NCI-H1105 treated with DMSO at 0.1 percent for 48 hours (cell line): Measurements from ENCODE around the gene PLXDC1.
A peak's percentile ranks its signal among the peaks of the same experiment; 100 is the strongest.
"Not testable (repeated sequence)": the region's sequence is repeated elsewhere in the genome, so short reads cannot be mapped to it uniquely, and the experiment has no call there.

Experiments used
- DNase-seq: peaks from one replicate; lab custom pipeline; 2025; lab: John Stamatoyannopoulos, UW

PLXDC1 gene

GRCh38 chr17:39181303-39181702, 29.9 kb upstream of the PLXDC1 start:
- DNase-seq = no peak

DNA sequence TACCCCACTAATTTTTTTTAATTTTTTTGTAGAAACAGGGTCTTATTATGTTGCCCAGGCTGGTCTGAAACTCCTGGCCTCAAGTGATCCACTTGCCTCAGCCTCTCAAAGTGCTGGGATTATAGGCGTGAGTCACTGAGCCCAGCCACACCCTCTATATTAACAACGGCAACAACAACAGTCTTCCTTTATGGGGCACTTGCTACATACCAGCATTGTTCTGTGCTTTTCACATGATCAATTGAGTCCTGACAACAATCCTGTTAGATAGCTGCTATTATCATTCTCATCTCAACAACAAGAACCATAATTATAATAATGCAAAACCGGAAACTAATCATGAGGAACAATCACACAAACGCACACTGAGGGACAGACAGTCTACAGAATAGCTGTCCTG, 27.1 kb upstream of the PLXDC1 start:
- no peak for DNase-seq

- DNase-seq = no peak
Observed at GRCh38 chr17:39177256-39177655, 25.8 kb upstream of the PLXDC1 start.

DNA sequence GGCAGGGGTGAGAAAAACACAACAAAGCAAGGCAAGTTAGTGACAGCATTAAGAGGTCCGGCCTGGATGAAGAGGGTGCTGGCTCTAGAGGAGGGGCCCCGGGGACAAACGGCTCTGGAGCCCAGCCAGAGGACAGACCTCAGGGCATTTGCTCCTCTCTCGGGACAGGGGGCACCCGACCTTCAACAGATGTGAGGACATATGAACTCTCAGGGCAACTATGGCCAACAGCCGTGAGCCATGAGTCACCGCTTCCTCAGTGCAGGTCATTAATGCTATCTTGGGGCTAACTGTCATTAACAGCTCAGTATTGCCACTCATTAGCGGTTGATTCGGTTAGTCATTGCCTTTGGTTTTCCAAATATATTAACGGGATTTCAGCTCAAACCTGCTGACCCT, 24.3 kb upstream of the PLXDC1 start:
- DNase-seq = no peak

GRCh38 chr17:39174920-39175694, 23.7 kb upstream of the PLXDC1 start:
- DNase-seq = peak; percentile 54

DNA sequence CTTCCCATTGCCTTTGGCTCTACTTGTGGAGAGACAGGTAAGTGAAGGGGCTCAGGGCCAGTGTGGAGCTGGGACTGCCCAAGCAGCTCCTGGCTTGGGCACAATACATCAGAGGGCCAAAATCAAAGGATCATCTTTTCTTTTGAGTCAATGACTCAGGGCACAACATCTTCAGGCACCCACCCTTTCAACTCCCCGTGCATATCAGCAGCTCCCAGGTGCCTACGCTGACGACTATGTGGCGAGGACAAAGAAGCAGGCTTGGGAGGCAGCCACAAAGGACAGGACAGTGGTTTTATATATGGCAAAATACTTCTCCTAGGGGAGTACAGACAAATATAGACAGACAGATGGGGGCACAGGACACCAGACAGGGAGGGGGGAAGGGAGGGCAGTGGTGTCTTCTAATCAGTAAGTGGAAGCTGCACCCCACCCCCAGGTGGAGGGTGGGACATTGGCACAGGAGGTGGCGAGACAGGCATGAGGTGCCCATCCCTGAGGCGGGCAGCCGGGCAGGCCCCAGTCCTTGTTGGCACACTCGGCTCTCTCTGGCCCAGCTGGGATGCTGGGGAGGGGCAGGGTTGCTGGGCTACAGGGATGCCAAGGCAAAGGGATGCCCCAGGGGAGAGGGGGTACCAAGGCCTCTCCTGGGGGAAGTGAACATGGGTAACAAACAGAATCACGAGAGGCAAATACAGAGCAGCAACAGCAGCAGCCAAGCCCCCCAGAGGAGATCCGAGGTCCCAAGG, 22.3 kb upstream of the PLXDC1 start:
- DNase-seq = no peak

- DNase-seq = no peak
Observed at GRCh38 chr17:39173080-39173479, 21.6 kb upstream of the PLXDC1 start.

DNA sequence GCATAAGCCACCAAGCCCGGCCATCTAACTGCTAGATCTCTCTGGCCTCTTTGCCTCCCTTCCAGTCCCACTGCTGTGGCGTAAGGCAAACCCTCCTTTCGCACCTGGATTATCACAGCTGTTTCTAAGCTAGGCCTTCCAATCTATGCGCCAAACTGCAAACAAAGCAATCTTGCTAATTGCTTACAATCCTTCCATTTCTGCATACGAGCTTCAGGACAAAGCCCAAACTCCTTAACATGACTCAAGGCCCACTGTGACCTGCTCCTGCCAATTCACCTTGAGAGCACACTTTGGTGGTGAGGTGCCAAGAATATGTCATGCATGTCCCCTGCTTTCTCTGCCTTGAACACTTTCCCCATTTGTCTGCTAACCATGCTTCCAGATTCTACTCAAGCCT, 20.5 kb upstream of the PLXDC1 start:
- no peak for DNase-seq

- DNase-seq = no peak
Observed at GRCh38 chr17:39170558-39170957, 19.1 kb upstream of the PLXDC1 start.

DNA sequence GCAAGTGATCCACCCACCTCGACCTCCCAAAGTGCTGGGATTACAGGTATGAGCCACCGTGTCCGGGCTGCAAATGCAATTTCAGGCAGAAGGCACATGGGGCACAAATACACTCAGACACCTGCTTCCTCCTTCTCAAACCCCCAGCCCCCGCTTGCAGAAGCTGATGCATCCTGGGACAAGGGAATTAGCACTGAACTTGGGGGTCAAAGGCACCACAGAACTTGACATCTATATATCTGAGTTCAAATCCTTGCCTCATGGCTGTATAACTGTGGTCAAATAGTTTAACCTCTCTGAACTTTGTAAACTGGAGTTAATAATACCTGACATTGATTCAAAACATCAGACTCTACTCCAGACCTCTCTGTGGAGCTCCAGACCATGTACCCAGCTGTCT, 18.7 kb upstream of the PLXDC1 start:
- DNase-seq = no peak

GRCh38 chr17:39169518-39169917, 18.1 kb upstream of the PLXDC1 start:
- no peak for DNase-seq

- DNase-seq = no peak
Observed at GRCh38 chr17:39169101-39169500, 17.7 kb upstream of the PLXDC1 start.

GRCh38 chr17:39168503-39168902, 17.1 kb upstream of the PLXDC1 start:
- DNase-seq = not testable (repeated sequence)

DNA sequence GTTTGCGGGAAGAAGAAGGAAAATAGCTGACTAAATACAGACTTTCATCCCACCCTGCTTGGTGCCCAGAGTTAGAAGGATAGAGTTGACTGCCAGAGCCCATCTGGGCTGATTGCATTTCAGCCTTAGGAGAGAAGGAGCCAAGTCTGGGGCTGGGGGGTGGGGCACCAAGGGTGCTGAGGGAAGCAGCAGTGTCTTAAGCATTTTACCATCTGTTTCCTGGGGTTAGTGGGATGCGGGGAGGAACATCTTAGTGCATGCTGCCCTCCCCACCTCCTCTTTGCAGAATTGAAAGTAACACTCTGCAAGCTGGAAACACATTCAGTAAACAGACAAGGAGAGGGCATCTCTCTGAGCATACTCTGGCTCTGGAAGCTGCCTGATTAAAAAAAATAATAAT, 16.0 kb upstream of the PLXDC1 start:
- DNase-seq = no peak

GRCh38 chr17:39166437-39167335, 15.2 kb upstream of the PLXDC1 start:
- no peak for DNase-seq

DNA sequence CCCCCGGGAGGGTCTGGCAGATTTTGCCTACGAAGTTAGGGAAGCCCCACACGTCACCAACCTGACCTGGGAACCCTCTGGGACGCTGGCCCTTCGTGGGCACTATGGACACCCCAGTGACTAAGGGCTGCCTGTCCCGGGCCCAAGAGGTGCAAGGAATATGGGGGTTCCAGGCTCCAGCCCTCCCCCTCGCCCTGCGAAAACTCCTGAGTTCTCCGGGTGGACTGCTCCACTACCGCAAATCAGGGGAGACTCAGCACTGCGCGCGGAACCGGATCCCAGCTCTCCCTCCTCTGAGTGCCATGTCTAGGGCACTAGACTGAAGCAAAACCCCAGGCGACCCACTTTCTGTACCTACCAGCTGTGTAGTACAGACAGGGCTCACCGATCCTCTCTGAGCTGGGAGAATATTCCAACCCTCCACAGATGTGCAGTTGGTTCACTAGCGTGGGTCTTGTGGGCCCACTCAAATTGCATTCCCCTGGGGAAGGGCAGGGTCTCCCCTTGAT, 14.5 kb upstream of the PLXDC1 start, which contains the start of gene ARL5C:
Gene ARL5C (minus strand): TSS at position 321 of the 509 bp plus-strand sequence. CDS start 401 bp downstream, outside the sequence.
- DNase-seq = no peak

DNA sequence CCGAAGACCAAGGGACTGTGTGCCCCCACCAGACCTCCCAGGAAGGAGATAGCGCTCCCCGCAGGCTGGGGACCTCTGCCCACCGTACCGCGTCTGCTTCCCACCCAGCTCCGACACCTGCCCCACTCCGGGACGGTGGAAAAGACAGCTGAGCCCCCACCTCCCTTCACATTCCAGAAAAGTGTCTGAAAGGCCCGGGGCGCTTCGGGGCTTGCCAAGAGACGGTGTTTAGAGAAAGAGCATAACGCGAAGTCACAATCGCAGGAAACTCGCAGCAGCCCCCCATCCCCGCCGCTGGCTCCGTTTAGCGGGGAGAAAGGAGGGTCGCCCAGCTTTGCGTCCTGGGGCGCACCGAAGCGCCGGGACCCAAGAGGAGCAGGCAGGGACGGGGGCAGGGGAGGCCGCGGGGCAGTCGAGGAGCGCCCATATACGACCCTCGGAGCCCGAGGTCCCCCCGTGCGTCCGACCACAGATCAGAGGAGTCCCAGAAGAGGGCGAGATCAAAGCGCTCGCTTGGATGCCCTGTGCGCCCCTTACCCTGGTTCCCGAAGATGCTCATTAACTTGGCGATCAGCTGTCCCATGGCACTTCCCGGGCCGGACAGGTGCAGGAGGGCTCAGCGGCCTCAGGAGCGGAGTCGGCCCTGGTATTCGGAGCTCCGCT, 13.9 kb upstream of the PLXDC1 start:
- no peak for DNase-seq

- DNase-seq = peak; percentile 10
Observed at GRCh38 chr17:39164675-39165143, 13.3 kb upstream of the PLXDC1 start.

DNA sequence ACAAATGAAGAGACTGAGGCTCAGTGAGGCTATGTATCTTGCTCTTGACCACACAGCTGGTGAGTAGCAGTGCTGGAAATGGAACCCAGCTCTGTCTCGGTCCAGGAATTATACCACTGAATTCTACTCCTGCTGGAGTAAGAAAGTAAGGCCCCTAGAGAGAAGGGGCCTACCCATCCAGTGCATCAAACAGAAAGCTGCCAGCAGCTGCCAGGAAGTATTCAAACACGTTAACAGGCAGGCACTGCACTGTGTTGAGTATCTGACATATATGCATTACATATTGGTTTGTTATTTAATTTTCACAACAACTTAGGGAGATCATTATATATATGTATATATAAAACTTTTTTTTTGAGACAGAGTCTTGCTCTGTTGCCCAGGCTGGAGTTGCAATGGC, 10.5 kb upstream of the PLXDC1 start:
- DNase-seq = no peak

- no peak for DNase-seq
Observed at GRCh38 chr17:39158623-39159022, 7.2 kb upstream of the PLXDC1 start.

- no peak for DNase-seq
Observed at GRCh38 chr17:39156491-39156890, 5.1 kb upstream of the PLXDC1 start.
